HCT116 (cell line): Measurements from ENCODE around the gene TWF2.
A peak's percentile ranks its signal among the peaks of the same experiment; 100 is the strongest.

Experiments
- CEBPB ChIP-seq: IDR thresholded peaks from 2 replicates; pipeline ENCODE4 v1.6.1; 2012; ENCODE audit warnings: low read depth
- CTCF ChIP-seq, 3 experiments: fragments of 200-600 bp in 1 of 3; sonication (generic) in 1 of 3; IDR thresholded peaks in 2 of 3; conservative IDR thresholded peaks in 1 of 3; 2 replicates each; pipeline ENCODE4 v1.5.1; 2012 to 2017; ENCODE audit warnings: low read depth in 2 of 3, low read length in 2 of 3, antibody characterized with exemption in 1 of 3, borderline replicate concordance in 1 of 3, control low read depth in 1 of 3, mild to moderate bottlenecking in 1 of 3, mixed read lengths in 1 of 3, mixed run types in 1 of 3, moderate library complexity in 1 of 3; ENCODE audit not compliant: insufficient read depth in 1 of 3
- EGR1 ChIP-seq: IDR thresholded peaks from 2 replicates; pipeline ENCODE4 v1.6.1; 2012; ENCODE audit warnings: low read depth
- EZH2phosphoT487 ChIP-seq: fragments of 200-600 bp; IDR thresholded peaks from 2 replicates; pipeline ENCODE4 v1.6.1; 2018; ENCODE audit warnings: antibody characterized with exemption, borderline replicate concordance
- POLR2A ChIP-seq: IDR thresholded peaks from 2 replicates; pipeline ENCODE4 v1.7.0; 2011; ENCODE audit warnings: borderline replicate concordance; ENCODE audit not compliant: insufficient read depth, insufficient read length; ENCODE audit errors: extremely low read depth
- POLR2AphosphoS5 ChIP-seq: IDR thresholded peaks from 2 replicates; pipeline ENCODE4 v1.6.1; 2011; ENCODE audit warnings: mild to moderate bottlenecking, low read depth, low read length, moderate library complexity
- REST ChIP-seq: IDR thresholded peaks from 2 replicates; pipeline ENCODE4 v1.6.1; 2012; ENCODE audit warnings: low read depth
- SIN3A ChIP-seq: IDR thresholded peaks from 2 replicates; pipeline ENCODE4 v1.6.1; 2012; ENCODE audit warnings: low read depth
- TCF7L2 ChIP-seq: IDR thresholded peaks from 2 replicates; pipeline ENCODE4 v1.7.0; 2011; ENCODE audit warnings: borderline replicate concordance, inconsistent platforms; ENCODE audit not compliant: insufficient read depth, insufficient read length; ENCODE audit errors: extremely low read depth
- YY1 ChIP-seq: IDR thresholded peaks from 2 replicates; pipeline ENCODE4 v1.6.1; 2011; ENCODE audit warnings: low read length, low read depth, moderate library complexity, mild to moderate bottlenecking; ENCODE audit not compliant: insufficient replicate concordance; ENCODE audit errors: extremely low read depth

- TF ChIP-seq REST (no peak), TCF7L2 (no peak), CTCF (IDR thresholded peaks at IDR 0.05 in 2 of 3, conservative IDR thresholded peaks at IDR 0.05 in 1 of 3; ENCODE audit: borderline replicate concordance in 1 of 3, insufficient read depth in 1 of 3, low read depth in 2 of 3, low read length in 2 of 3) (no peak), YY1 (no peak), CEBPB (no peak), POLR2AphosphoS5 (0 out of 2 replicates have a peak, but pooled peaks have one; percentile 15), SIN3A (no peak), EGR1 (no peak), POLR2A (no peak), EZH2phosphoT487 (no peak)
Measured at GRCh38 chr3:52238193-52238760, 681 bp downstream of the TWF2 start.
